Keratinocyte (primary cell): ENCODE results near the gene HAUS1. TPM values are rescaled to one million over a fixed set of nuclear protein-coding genes. Genes with fewer than 3 reads are reported as not detected.

Source experiments
- DNase-seq: peaks from one replicate; pipeline ENCODE4 v3.0.0-alpha.2; 2011; ENCODE audit warnings: low read depth, missing footprints, low spot score
- FAIRE-seq: peaks from 2 replicates; lab custom pipeline; 2011; peaks lifted over from hg19 to GRCh38; lab: Jason Lieb, UNC
- H2AFZ ChIP-seq: 2 replicates; pipeline ENCODE4 v1.6.0; 2012; ENCODE audit warnings: low read length, control low read depth, inconsistent platforms; ENCODE audit not compliant: control insufficient read depth
- H3K27ac ChIP-seq: 2 replicates; pipeline ENCODE4 v1.5.1; 2011; ENCODE audit warnings: low read length; ENCODE audit not compliant: control insufficient read depth, insufficient read depth
- H3K27me3 ChIP-seq: 3 replicates; pipeline ENCODE4 v1.6.0; 2011; ENCODE audit warnings: low read length; ENCODE audit not compliant: control insufficient read depth, insufficient read depth; ENCODE audit errors: extremely low read depth
- H3K36me3 ChIP-seq, 2 experiments: 2 replicates in 1 of 2; 3 replicates in 1 of 2; pipeline ENCODE4 v1.5.1; 2011; ENCODE audit warnings: low read length in 2 of 2, mild to moderate bottlenecking in 1 of 2; ENCODE audit not compliant: control insufficient read depth in 2 of 2, insufficient read depth in 2 of 2; ENCODE audit errors: extremely low read depth in 1 of 2
- H3K4me1 ChIP-seq: 3 replicates; pipeline ENCODE4 v1.5.1; 2011; ENCODE audit warnings: low read length; ENCODE audit not compliant: control insufficient read depth, insufficient read depth; ENCODE audit errors: extremely low read depth
- H3K4me2 ChIP-seq: 3 replicates; pipeline ENCODE4 v1.6.0; 2011; ENCODE audit warnings: low read depth, low read length; ENCODE audit not compliant: control insufficient read depth, insufficient read depth; ENCODE audit errors: extremely low read depth
- H3K4me3 ChIP-seq, 3 experiments: fragments of 200-600 bp in 1 of 3; sonication (generic) in 1 of 3; 2 replicates in 2 of 3; 3 replicates in 1 of 3; pipeline ENCODE4 v1.5.1; 2011 to 2016; ENCODE audit warnings: low read length in 3 of 3, mild to moderate bottlenecking in 3 of 3, control low read depth in 2 of 3, inconsistent platforms in 1 of 3, low read depth in 1 of 3, mixed read lengths in 1 of 3, mixed run types in 1 of 3, moderate library complexity in 1 of 3; ENCODE audit not compliant: control insufficient read depth in 2 of 3, insufficient read depth in 2 of 3; ENCODE audit errors: extremely low read depth in 1 of 3
- H3K79me2 ChIP-seq: 2 replicates; pipeline ENCODE4 v1.6.0; 2012; ENCODE audit warnings: low read length; ENCODE audit not compliant: control insufficient read depth, insufficient read depth
- H3K9ac ChIP-seq: 3 replicates; pipeline ENCODE4 v1.6.0; 2011; ENCODE audit warnings: low read length; ENCODE audit not compliant: control insufficient read depth, insufficient read depth; ENCODE audit errors: extremely low read depth
- H3K9me1 ChIP-seq: 3 replicates; pipeline ENCODE4 v1.6.0; 2011; ENCODE audit warnings: low read length; ENCODE audit not compliant: control insufficient read depth, insufficient read depth; ENCODE audit errors: extremely low read depth
- H3K9me3 ChIP-seq: 2 replicates; pipeline ENCODE4 v1.5.1; 2012; ENCODE audit warnings: low read depth, low read length; ENCODE audit not compliant: control insufficient read depth
- H4K20me1 ChIP-seq: 3 replicates; pipeline ENCODE4 v1.6.0; 2011; ENCODE audit warnings: low read length; ENCODE audit not compliant: control insufficient read depth, insufficient read depth; ENCODE audit errors: extremely low read depth
- EZH2 ChIP-seq: IDR thresholded peaks from one replicate; pipeline ENCODE4 v1.6.1; 2012; ENCODE audit warnings: inconsistent platforms, mild to moderate bottlenecking, low read length, moderate library complexity
- dilution Hi-C: fragments of 300-500 bp; cut with MboI; formaldehyde crosslinking; loops from one replicate; pipeline ENCODE4 v1.7.0; 2020; ENCODE audit warnings: low sequenced_read_pairs; ENCODE audit not compliant: extremely low pct_ligation_motif_present
- polyA plus RNA-seq, 5 experiments: library from polyadenylated mRNA; depleted of rRNA in 3 of 5; stranded (reverse) in 3 of 5; stranded (forward) in 1 of 5; unstranded in 1 of 5; fragments of >200 nt; gene quantifications; 1 replicate in 1 of 5; 2 replicates in 3 of 5; 3 replicates in 1 of 5; pipeline versions ENCODE4 v1.2.1 to v1.2.3, GENCODE V29; 2011 to 2012; ENCODE audit warnings: missing spikeins in 2 of 5, low read depth in 1 of 5, low replicate concordance in 1 of 5
- TF ChIP-seq, protein P1 (sequence below), 3 experiments: IDR thresholded peaks in 1 of 3; conservative IDR thresholded peaks in 1 of 3; optimal IDR thresholded peaks in 1 of 3; 2 replicates in 2 of 3; 3 replicates in 1 of 3; pipeline versions ENCODE3 to v1.5.1; 2011; ENCODE audit warnings: low read length in 3 of 3, mild to moderate bottlenecking in 3 of 3, moderate library complexity in 2 of 3, control low read depth in 1 of 3, inconsistent platforms in 1 of 3; ENCODE audit not compliant: insufficient read depth in 2 of 3; ENCODE audit errors: extremely low read depth in 1 of 3

HAUS1 gene
- polyA plus RNA-seq, 1 donor (not counting 4 experiments of a cell fraction or from before 2014, with no cell fraction given) = 39.5 TPM

DNA sequence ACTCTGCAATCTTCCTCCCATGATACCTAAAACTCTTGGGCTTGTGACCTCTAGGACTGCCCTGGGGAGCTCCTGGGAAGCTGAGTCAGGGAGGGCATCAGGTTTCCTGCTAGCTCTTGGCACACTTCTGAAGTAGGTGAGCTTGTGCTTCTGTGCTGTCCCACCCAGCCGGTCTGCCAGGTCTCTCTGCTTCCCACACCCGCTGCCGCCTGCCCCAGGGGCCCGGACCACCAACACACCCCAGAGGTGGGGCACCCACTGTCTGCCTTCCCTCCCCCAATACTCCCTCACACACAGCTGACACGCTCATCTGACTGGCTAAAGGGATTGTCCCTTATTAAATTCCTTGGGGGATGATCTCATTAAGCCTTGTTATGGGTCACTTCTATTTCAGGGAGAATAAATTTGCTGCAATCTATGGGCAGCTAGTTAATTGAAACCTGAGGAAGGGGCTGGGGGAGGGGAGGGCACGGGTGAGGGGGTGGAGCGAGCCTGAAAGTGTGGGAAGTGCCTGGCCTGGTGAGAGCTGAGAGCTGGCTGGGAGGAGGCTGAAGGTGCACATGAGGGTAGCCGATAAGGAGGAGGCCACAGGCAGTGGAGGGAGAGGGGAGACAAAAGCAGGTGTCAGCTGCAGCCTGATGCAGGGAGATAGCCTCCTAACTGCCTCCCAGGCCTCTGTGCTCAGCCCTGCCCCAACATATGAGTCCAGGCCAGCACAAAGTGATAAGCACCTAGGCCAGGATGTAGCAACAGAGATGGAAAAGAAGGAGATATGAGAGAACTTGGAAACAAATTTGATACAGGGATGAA, 48.8 kb downstream of the HAUS1 start:
- Histone ChIP-seq H3K9me1 (no peaks in the 10 kb centered on the region), H3K79me2 (no peaks in the 10 kb centered on the region), H2AFZ (peak overlapping the region; percentile 8), H3K4me3 (peak overlapping the region in 1 of 3 experiments; percentile 27), H3K27ac (peak overlapping the region; percentile 64), H3K36me3 (no peaks in the 10 kb centered on the region), H4K20me1 (no peaks in the 10 kb centered on the region), H3K9ac (peak overlapping the region; percentile 50), H3K4me1 (peaks cover 53% of the 10 kb centered on the region), H3K4me2 (peak overlapping the region; percentile 60), H3K27me3 (no peaks in the 10 kb centered on the region), H3K9me3 (no peaks in the 10 kb centered on the region)
- dilution Hi-C loops = no loop called here
- TF ChIP-seq EZH2 = no peak
- TF ChIP-seq, protein P1, sequence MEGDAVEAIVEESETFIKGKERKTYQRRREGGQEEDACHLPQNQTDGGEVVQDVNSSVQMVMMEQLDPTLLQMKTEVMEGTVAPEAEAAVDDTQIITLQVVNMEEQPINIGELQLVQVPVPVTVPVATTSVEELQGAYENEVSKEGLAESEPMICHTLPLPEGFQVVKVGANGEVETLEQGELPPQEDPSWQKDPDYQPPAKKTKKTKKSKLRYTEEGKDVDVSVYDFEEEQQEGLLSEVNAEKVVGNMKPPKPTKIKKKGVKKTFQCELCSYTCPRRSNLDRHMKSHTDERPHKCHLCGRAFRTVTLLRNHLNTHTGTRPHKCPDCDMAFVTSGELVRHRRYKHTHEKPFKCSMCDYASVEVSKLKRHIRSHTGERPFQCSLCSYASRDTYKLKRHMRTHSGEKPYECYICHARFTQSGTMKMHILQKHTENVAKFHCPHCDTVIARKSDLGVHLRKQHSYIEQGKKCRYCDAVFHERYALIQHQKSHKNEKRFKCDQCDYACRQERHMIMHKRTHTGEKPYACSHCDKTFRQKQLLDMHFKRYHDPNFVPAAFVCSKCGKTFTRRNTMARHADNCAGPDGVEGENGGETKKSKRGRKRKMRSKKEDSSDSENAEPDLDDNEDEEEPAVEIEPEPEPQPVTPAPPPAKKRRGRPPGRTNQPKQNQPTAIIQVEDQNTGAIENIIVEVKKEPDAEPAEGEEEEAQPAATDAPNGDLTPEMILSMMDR (optimal IDR thresholded peaks at IDR 0.05 in 1 of 3, IDR thresholded peaks at IDR 0.05 in 1 of 3, conservative IDR thresholded peaks at IDR 0.05 in 1 of 3; ENCODE audit: extremely low read depth in 1 of 3, insufficient read depth in 2 of 3, low read length in 3 of 3) = no peak
- DNase-seq (peak; percentile 73), FAIRE-seq (no peak)

DNA sequence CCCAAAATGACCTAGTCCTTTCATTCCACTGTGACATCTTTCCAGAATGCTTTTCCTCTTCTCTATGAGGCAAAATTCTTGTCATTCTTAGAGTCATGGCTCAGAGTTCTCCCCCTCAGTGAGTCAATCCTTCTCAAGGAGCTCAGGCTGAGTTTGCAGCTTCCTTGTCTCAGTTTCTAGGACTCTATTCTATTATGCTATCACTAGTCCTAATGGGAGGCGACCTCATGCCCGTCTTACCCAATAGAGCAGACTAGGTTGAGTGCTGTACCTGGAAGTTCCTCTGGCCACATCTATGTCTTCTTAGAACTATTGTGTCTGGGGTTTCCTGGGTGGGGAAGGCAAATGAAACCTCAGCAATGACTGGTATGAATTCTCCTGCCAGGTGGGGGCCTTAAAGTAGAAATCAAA, 51.5 kb downstream of the HAUS1 start:
- H4K20me1 ChIP-seq = no peaks in the 10 kb centered on the region
- no peak overlapping the region for H3K4me3 ChIP-seq
- TF ChIP-seq, protein P1 (optimal IDR thresholded peaks at IDR 0.05 in 1 of 3, IDR thresholded peaks at IDR 0.05 in 1 of 3, conservative IDR thresholded peaks at IDR 0.05 in 1 of 3; ENCODE audit: extremely low read depth in 1 of 3, insufficient read depth in 2 of 3, low read length in 3 of 3) = no peak
- no peak for TF ChIP-seq EZH2
- dilution Hi-C loops = no loop called here
- H3K79me2 ChIP-seq = no peaks in the 10 kb centered on the region
- no peaks in the 10 kb centered on the region for H3K9me3 ChIP-seq
- no peaks in the 10 kb centered on the region for H3K36me3 ChIP-seq
- no peak overlapping the region for H2AFZ ChIP-seq
- H3K9ac ChIP-seq = no peak overlapping the region
- H3K4me2 ChIP-seq = peak overlapping the region; percentile 34
- FAIRE-seq (peak; percentile 98), DNase-seq (peak; percentile 93)
- peaks cover 67% of the 10 kb centered on the region for H3K4me1 ChIP-seq
- H3K9me1 ChIP-seq = no peaks in the 10 kb centered on the region
- peak overlapping the region; percentile 51 for H3K27ac ChIP-seq
- H3K27me3 ChIP-seq = no peaks in the 10 kb centered on the region
